Ovary (tissue), 9 donors: ENCODE data around the gene RFX4. TPM values are rescaled to one million over a fixed set of nuclear protein-coding genes. Genes with fewer than 3 reads are reported as not detected.

ENCODE experiments used
- DNase-seq, 5 donors: peaks; one replicate each; pipeline ENCODE4 v3.0.0-alpha.2; 2019 to 2020
- H3K27ac ChIP-seq, 2 donors: fragments of 200-600 bp; one replicate each; pipeline versions ENCODE4 v1.5.1 to v1.8.0; 2019 to 2022
- H3K27me3 ChIP-seq: fragments of 200-600 bp; one replicate; pipeline ENCODE4 v1.8.0; 2022
- H3K36me3 ChIP-seq: fragments of 200-600 bp; sonication (generic); one replicate; pipeline ENCODE4 v1.5.1; 2019
- H3K4me1 ChIP-seq: one replicate; pipeline ENCODE4 v1.8.1; 2013; ENCODE audit warnings: mild to moderate bottlenecking, moderate library complexity; ENCODE audit not compliant: insufficient read depth
- H3K4me3 ChIP-seq: fragments of 200-600 bp; sonication (generic); one replicate; pipeline ENCODE4 v1.5.1; 2017
- H3K9me3 ChIP-seq, 2 donors: fragments of 200-600 bp in 1 of 2; sonication (generic) in 1 of 2; one replicate each; pipeline versions ENCODE4 v1.5.1 to v1.8.1; 2013 to 2019; ENCODE audit warnings: mild to moderate bottlenecking in 1 of 2, moderate library complexity in 1 of 2
- CTCF ChIP-seq, 3 donors: fragments of 450-650 bp in 2 of 3; fragments of 200-600 bp in 1 of 3; IDR thresholded peaks; one replicate each; pipeline versions ENCODE4 v1.5.1 to v1.8.0; 2016 to 2022; ENCODE audit warnings: antibody characterized with exemption in 3 of 3, mild to moderate bottlenecking in 1 of 3
- EP300 ChIP-seq: sonication (generic); formaldehyde crosslinking; IDR thresholded peaks from one replicate; pipeline ENCODE4 v1.6.1; 2017; ENCODE audit warnings: antibody characterized with exemption
- POLR2A ChIP-seq: fragments of 450-650 bp; IDR thresholded peaks from one replicate; pipeline ENCODE4 v1.6.1; 2017; ENCODE audit warnings: antibody characterized with exemption, mild to moderate bottlenecking, moderate library complexity
- WGBS, 3 donors: extraction: QIAGEN DNeasy Blood & Tissue Kit in 1 of 3; methylation state at CpG; one replicate each; pipeline versions ENCODE4 v1.1.5 to v1.1.7; 2013 to 2017; 5-methylcytosine and 5-hydroxymethylcytosine counted together
- intact Hi-C, 4 donors: fragments of 100-400 bp; cut with DNase I; formaldehyde crosslinking; loops; one replicate each; pipeline versions ENCODE4 v1.11.0 to v1.15.1; 2022 to 2023
- polyA plus RNA-seq, 2 donors: library from polyadenylated mRNA; stranded (reverse); fragments of 200-250 nt in 1 of 2; fragments of 350-450 nt in 1 of 2; fragmentation: Illumina TruSeq in 1 of 2; extraction: RNeasy Lipid Tissue Mini Kit (QIAGEN cat#74804) in 1 of 2; gene quantifications; one replicate each; pipeline ENCODE4 v1.2.3, GENCODE V29; 2013 to 2014
- total RNA-seq, 7 donors: library from RNA; depleted of rRNA in 2 of 7; stranded (reverse); fragments of >200 nt in 2 of 7; fragmentation: NEBNext Ultra II Directional in 3 of 7; extraction: Animal tissue kit (Norgen Biotek cat#: 25700) in 3 of 7; gene quantifications; one replicate each; pipeline versions ENCODE4 v1.1.0 to v1.2.4, GENCODE V29; 2016 to 2023
- donor health status: DM: no; HTN: no; CAD: no; lungs with moderate emphysema.
- donor health status: DM: no; HTN: no; CAD: no.
- donor health status: Bipolar disorder and iron deficiency.
- donor health status: DM: yes; HTN: yes; CAD: no.
- donor health status: DM: no; HTN: no; CAD: no.
- donor health status: DM: yes; HTN: yes; CAD: no.

RFX4 gene
- total and polyA plus RNA-seq, 9 donors: 0.30 TPM; not detected in 8

GRCh38 chr12:106629797-106630659, 47.2 kb downstream of the RFX4 start:
- no peaks in the 10 kb centered on the region for H3K9me3 ChIP-seq
- DNase-seq: no peak
- H3K27ac ChIP-seq: no peak overlapping the region
- no peaks in the 10 kb centered on the region for H3K36me3 ChIP-seq
- H3K4me1 ChIP-seq: no peaks in the 10 kb centered on the region
- H3K27me3 ChIP-seq: no peaks in the 10 kb centered on the region
- TF ChIP-seq EP300: no peak
- no peak for TF ChIP-seq CTCF (IDR thresholded peaks at IDR 0.05)
- no peak for TF ChIP-seq POLR2A
- H3K4me3 ChIP-seq: no peak overlapping the region
- intact Hi-C loops: no loop called here
- WGBS, 3 donors: 31 to 38% (median 33%) methylated on average over 12 of the region's 12 CpGs

GRCh38 chr12:106631150-106631549, 48.3 kb downstream of the RFX4 start:
- intact Hi-C loops: no loop called here
- no peaks in the 10 kb centered on the region for H3K36me3 ChIP-seq
- H3K27me3 ChIP-seq: no peaks in the 10 kb centered on the region
- WGBS, 3 donors: 70 to 77% (median 73%) methylated on average over 3 of the region's 3 CpGs
- no peak overlapping the region for H3K27ac ChIP-seq
- TF ChIP-seq POLR2A (no peak), CTCF (IDR thresholded peaks at IDR 0.05) (no peak), EP300 (no peak)
- H3K9me3 ChIP-seq: no peaks in the 10 kb centered on the region
- no peak for DNase-seq
- no peaks in the 10 kb centered on the region for H3K4me1 ChIP-seq
- no peak overlapping the region for H3K4me3 ChIP-seq

GRCh38 chr12:106631797-106632196, 49.0 kb downstream of the RFX4 start:
- WGBS, 3 donors: 48 to 61% (median 51%) methylated on average over 2 of the region's 2 CpGs
- H3K4me3 ChIP-seq: no peak overlapping the region
- TF ChIP-seq POLR2A (no peak), CTCF (IDR thresholded peaks at IDR 0.05) (no peak), EP300 (no peak)
- intact Hi-C loops: no loop called here
- no peaks in the 10 kb centered on the region for H3K9me3 ChIP-seq
- no peak overlapping the region for H3K27ac ChIP-seq
- DNase-seq: no peak
- H3K36me3 ChIP-seq: no peaks in the 10 kb centered on the region
- no peaks in the 10 kb centered on the region for H3K4me1 ChIP-seq
- H3K27me3 ChIP-seq: no peaks in the 10 kb centered on the region

GRCh38 chr12:106632797-106633450, 50.1 kb downstream of the RFX4 start:
- TF ChIP-seq POLR2A (no peak), EP300 (no peak), CTCF (IDR thresholded peaks at IDR 0.05) (no peak)
- Histone ChIP-seq H3K36me3 (no peaks in the 10 kb centered on the region), H3K27ac (no peak overlapping the region), H3K27me3 (no peaks in the 10 kb centered on the region), H3K4me3 (no peak overlapping the region), H3K4me1 (no peaks in the 10 kb centered on the region), H3K9me3 (no peaks in the 10 kb centered on the region)
- 63 to 70% (median 67%) methylated on average over 7 of the region's 7 CpGs for WGBS, 3 donors
- no peak for DNase-seq
- intact Hi-C loops: no loop called here
